Lower leg skin (tissue), 3 donors: ENCODE results near the gene MVB12B.

Source experiments
- CTCF ChIP-seq, 3 donors: fragments of 450-650 bp; IDR thresholded peaks; one replicate each; pipeline ENCODE4 v1.5.1; 2016; ENCODE audit warnings: antibody characterized with exemption in 3 of 3, mild to moderate bottlenecking in 3 of 3, moderate library complexity in 2 of 3
- POLR2A ChIP-seq, 2 donors: fragments of 450-650 bp; IDR thresholded peaks; one replicate each; pipeline ENCODE4 v1.6.1; 2016 to 2017; ENCODE audit warnings: antibody characterized with exemption in 2 of 2, mild to moderate bottlenecking in 1 of 2, moderate library complexity in 1 of 2

GRCh38 chr9:126456441-126457174, 130.0 kb downstream of the MVB12B start:
- TF ChIP-seq CTCF (IDR thresholded peaks at IDR 0.05) (no peak), POLR2A (IDR thresholded peaks at IDR 0.05) (no peak)
